HepG2 (cell line): ENCODE results near the gene XAF1. TPM values are rescaled to one million over a fixed set of nuclear protein-coding genes. Genes with fewer than 3 reads are reported as not detected.
A peak's percentile ranks its signal among the peaks of the same experiment; 100 is the strongest.

ENCODE experiments used
- ARNTL ChIP-seq: sonication (generic); formaldehyde crosslinking; IDR thresholded peaks from 2 replicates; pipeline ENCODE4 v1.4.0; 2020; ENCODE audit warnings: mild to moderate bottlenecking, missing genetic modification reagents
- HNF1B ChIP-seq: sonication (generic); formaldehyde crosslinking; IDR thresholded peaks from 2 replicates; pipeline ENCODE4 v1.5.1; 2020; ENCODE audit warnings: mild to moderate bottlenecking, moderate library complexity, missing genetic modification reagents
- MYC ChIP-seq: sonication (generic); formaldehyde crosslinking; IDR thresholded peaks from 2 replicates; pipeline ENCODE4 v1.9.0; 2021; ENCODE audit warnings: missing genetic modification reagents, borderline replicate concordance
- RXRB ChIP-seq: IDR thresholded peaks from 2 replicates; pipeline ENCODE4 v1.6.1; 2016; ENCODE audit warnings: borderline replicate concordance, missing genetic modification reagents, missing compliant biosample characterization
- TARDBP ChIP-seq: sonication (generic); formaldehyde crosslinking; IDR thresholded peaks from 2 replicates; pipeline ENCODE4 v1.8.0; 2022; ENCODE audit warnings: mild to moderate bottlenecking, missing genetic modification reagents
- TOPORS ChIP-seq: sonication (generic); formaldehyde crosslinking; IDR thresholded peaks from 2 replicates; pipeline ENCODE4 v1.8.0; 2023; ENCODE audit warnings: mild to moderate bottlenecking, missing genetic modification reagents
- ZFP36 ChIP-seq: fragments of 150-350 bp; IDR thresholded peaks from 2 replicates; pipeline ENCODE4 v1.6.1; 2018; ENCODE audit warnings: borderline replicate concordance, low read length, low read depth; ENCODE audit not compliant: partially characterized antibody
- ZNF432 ChIP-seq: sonication (generic); formaldehyde crosslinking; IDR thresholded peaks from 2 replicates; pipeline ENCODE4 v1.5.0; 2020; ENCODE audit warnings: missing genetic modification reagents, mild to moderate bottlenecking, borderline replicate concordance
- ZNF775 ChIP-seq: sonication (generic); formaldehyde crosslinking; IDR thresholded peaks from 2 replicates; pipeline ENCODE4 v1.4.0; 2020; ENCODE audit warnings: missing genetic modification reagents, mild to moderate bottlenecking, moderate library complexity, borderline replicate concordance
- polyA plus RNA-seq, 8 experiments: library from polyadenylated mRNA; depleted of rRNA in 3 of 8; stranded (reverse) in 7 of 8; unstranded in 1 of 8; fragments of >200 nt; fragmentation: Illumina TruSeq in 4 of 8; extraction: Trizol in 4 of 8; gene quantifications; 2 replicates each; pipeline versions ENCODE4 v1.2.1 to v1.2.3, GENCODE V29; 2011 to 2016; ENCODE audit warnings: low read depth in 4 of 8, missing spikeins in 1 of 8, mixed read lengths in 1 of 8; ENCODE audit not compliant: insufficient read depth in 1 of 8
- total RNA-seq, 5 experiments: library from RNA; depleted of rRNA; stranded (reverse); fragments of >200 nt; fragmentation: Illumina TruSeq; extraction: Trizol; gene quantifications; 2 replicates each; pipeline ENCODE4 v1.2.3, GENCODE V29; 2016; ENCODE audit warnings: low read depth in 1 of 5
- TF ChIP-seq, protein P1 (sequence below), 2 experiments: fragments of 450-650 bp in 1 of 2; sonication (generic) in 1 of 2; formaldehyde crosslinking; IDR thresholded peaks; 2 replicates each; pipeline versions ENCODE4 v1.5.0 to v1.8.0; 2020 to 2022; ENCODE audit warnings: mild to moderate bottlenecking in 1 of 2, missing genetic modification reagents in 1 of 2
- TF ChIP-seq, protein P2 (sequence below): sonication (generic); formaldehyde crosslinking; IDR thresholded peaks from 2 replicates; pipeline ENCODE4 v1.5.0; 2020; ENCODE audit warnings: mild to moderate bottlenecking, missing genetic modification reagents, borderline replicate concordance

XAF1 gene
- total and polyA plus RNA-seq, 2 of the 13 experiments (the other 11 are each of a cell fraction or from before 2014, with no cell fraction given) = 1.2 to 2.4 TPM

GRCh38 chr17:6796017-6796886, 40.4 kb downstream of the XAF1 start (continued):
- TF ChIP-seq ZNF775 (CRISPR knock-in tag) (no peak), RXRB (CRISPR knock-in tag) (peak; percentile 46; the same call in 1 of the 2 replicates), TARDBP (CRISPR knock-in tag) (no peak), MYC (no peak), ZFP36 (no peak), HNF1B (CRISPR knock-in tag) (no peak), ZNF432 (CRISPR knock-in tag) (no peak), ARNTL (CRISPR knock-in tag) (no peak), TOPORS (CRISPR knock-in tag) (no peak)
- TF ChIP-seq, protein P1, sequence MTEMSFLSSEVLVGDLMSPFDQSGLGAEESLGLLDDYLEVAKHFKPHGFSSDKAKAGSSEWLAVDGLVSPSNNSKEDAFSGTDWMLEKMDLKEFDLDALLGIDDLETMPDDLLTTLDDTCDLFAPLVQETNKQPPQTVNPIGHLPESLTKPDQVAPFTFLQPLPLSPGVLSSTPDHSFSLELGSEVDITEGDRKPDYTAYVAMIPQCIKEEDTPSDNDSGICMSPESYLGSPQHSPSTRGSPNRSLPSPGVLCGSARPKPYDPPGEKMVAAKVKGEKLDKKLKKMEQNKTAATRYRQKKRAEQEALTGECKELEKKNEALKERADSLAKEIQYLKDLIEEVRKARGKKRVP (CRISPR knock-in tag; IDR thresholded peaks at IDR 0.05) = peak in 1 of 2 experiments; percentile 43; a peak in 2 of 4 replicates
- TF ChIP-seq, protein P2, sequence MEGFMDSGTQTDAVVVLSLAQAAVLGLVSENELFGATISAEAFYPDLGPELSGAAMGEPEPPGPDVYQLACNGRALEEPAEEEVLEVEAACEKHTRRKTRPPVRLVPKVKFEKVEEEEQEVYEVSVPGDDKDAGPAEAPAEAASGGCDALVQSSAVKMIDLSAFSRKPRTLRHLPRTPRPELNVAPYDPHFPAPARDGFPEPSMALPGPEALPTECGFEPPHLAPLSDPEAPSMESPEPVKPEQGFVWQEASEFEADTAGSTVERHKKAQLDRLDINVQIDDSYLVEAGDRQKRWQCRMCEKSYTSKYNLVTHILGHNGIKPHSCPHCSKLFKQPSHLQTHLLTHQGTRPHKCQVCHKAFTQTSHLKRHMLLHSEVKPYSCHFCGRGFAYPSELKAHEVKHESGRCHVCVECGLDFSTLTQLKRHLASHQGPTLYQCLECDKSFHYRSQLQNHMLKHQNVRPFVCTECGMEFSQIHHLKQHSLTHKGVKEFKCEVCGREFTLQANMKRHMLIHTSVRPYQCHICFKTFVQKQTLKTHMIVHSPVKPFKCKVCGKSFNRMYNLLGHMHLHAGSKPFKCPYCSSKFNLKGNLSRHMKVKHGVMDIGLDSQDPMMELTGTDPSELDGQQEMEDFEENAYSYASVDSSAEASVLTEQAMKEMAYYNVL (CRISPR knock-in tag) = peak; percentile 81; the same call in 1 of the 2 replicates
